K562 (cell line): ENCODE measurements around the gene NSMCE1. TPM values are rescaled to one million over a fixed set of nuclear protein-coding genes. Genes with fewer than 3 reads are reported as not detected.
A peak's percentile ranks its signal among the peaks of the same experiment; 100 is the strongest.

Source experiments
- ATAC-seq: fragments of 200-7000 bp; cut with Tn5 transposase; 3 replicates; pipeline ENCODE4 v1.9.1; 2020; ENCODE audit warnings: moderate library complexity
- BruUV-seq: library from RNA; stranded (reverse); fragments of 400-500 nt; replicated peaks from 2 replicates; lab custom pipeline; 2021; lab: Mats Ljungman, UMichigan
- CTCF ChIA-PET: fragments of 300-600 bp; formaldehyde crosslinking; extraction: SDS; loops from one replicate; lab custom pipeline; 2021; ENCODE audit warnings: low intra/inter-chr PET ratio; lab: Yijun Ruan, JAX
- POLR2A ChIA-PET: fragments of 300-600, 350-650 bp; sonication (Branson Sonifier 250); formaldehyde crosslinking; extraction: SDS; loops from one replicate; lab custom pipeline; 2021; ENCODE audit warnings: antibody characterized with exemption, inconsistent platforms; lab: Yijun Ruan, JAX
- DNase-seq, 4 experiments: peaks; one replicate each; pipeline versions ENCODE4 v3.0.0 to v3.0.0-alpha.2; 2011 to 2018; ENCODE audit warnings: low spot score in 3 of 4, mixed read lengths in 3 of 4; ENCODE audit errors: extremely low read depth in 1 of 4
- FAIRE-seq: peaks from 2 replicates; lab custom pipeline; 2011; peaks lifted over from hg19 to GRCh38; lab: Jason Lieb, UNC
- H2AFZ ChIP-seq: 2 replicates; pipeline ENCODE4 v1.6.0; 2011; ENCODE audit warnings: low read depth, low read length, control low read depth, inconsistent platforms
- H3K27ac ChIP-seq: fragments of 200-600 bp; 3 replicates; pipeline ENCODE4 v1.8.0; 2011; ENCODE audit warnings: low read depth, mild to moderate bottlenecking, control low read depth, inconsistent platforms, low read length, moderate library complexity, mixed read lengths; ENCODE audit errors: extremely low read depth
- H3K27me3 ChIP-seq, 2 experiments: fragments of 300-600 bp in 1 of 2; 2 replicates in 1 of 2; 3 replicates in 1 of 2; pipeline versions ENCODE4 v1.6.0 to v1.8.0; 2011; ENCODE audit warnings: inconsistent platforms in 2 of 2, low read length in 2 of 2, mild to moderate bottlenecking in 1 of 2, mixed read lengths in 1 of 2, moderate library complexity in 1 of 2; ENCODE audit not compliant: control insufficient read depth in 2 of 2, insufficient read depth in 2 of 2
- H3K36me3 ChIP-seq: fragments of 300-600 bp; 3 replicates; pipeline ENCODE4 v1.8.0; 2011; ENCODE audit warnings: mild to moderate bottlenecking, low read length, inconsistent platforms; ENCODE audit not compliant: control insufficient read depth, insufficient read depth
- H3K4me1 ChIP-seq, 2 experiments: fragments of 200-600 bp in 1 of 2; replicated peaks in 1 of 2; 2 replicates in 1 of 2; 3 replicates in 1 of 2; pipeline versions ENCODE4 v1.5.1 to v1.8.0; 2011; ENCODE audit warnings: inconsistent platforms in 2 of 2, low read length in 2 of 2, mild to moderate bottlenecking in 1 of 2, mixed read lengths in 1 of 2, moderate library complexity in 1 of 2; ENCODE audit not compliant: control insufficient read depth in 2 of 2, insufficient read depth in 2 of 2
- H3K4me2 ChIP-seq: 2 replicates; pipeline ENCODE4 v1.6.1; 2011; ENCODE audit warnings: low read length, control low read depth, inconsistent platforms, mixed read lengths; ENCODE audit not compliant: insufficient read depth
- H3K4me3 ChIP-seq: fragments of 200-600 bp; sonication (generic), shearing (Covaris generic); 2 replicates; pipeline ENCODE4 v1.5.1; 2016; ENCODE audit warnings: control low read depth, inconsistent platforms
- H3K79me2 ChIP-seq: fragments of 200-600 bp; 3 replicates; pipeline ENCODE4 v1.8.0; 2011; ENCODE audit warnings: low read length, inconsistent platforms; ENCODE audit not compliant: control insufficient read depth, insufficient read depth
- H3K9ac ChIP-seq, 2 experiments: 2 replicates each; pipeline versions ENCODE4 v1.6.0 to v1.6.1; 2011; ENCODE audit warnings: low read depth in 2 of 2, low read length in 2 of 2, control low read depth in 1 of 2, inconsistent platforms in 1 of 2, mild to moderate bottlenecking in 1 of 2, mixed read lengths in 1 of 2; ENCODE audit not compliant: insufficient read depth in 1 of 2
- H3K9me1 ChIP-seq: one replicate; pipeline ENCODE4 v1.6.0; 2011; ENCODE audit warnings: inconsistent platforms, mild to moderate bottlenecking, low read length, moderate library complexity; ENCODE audit not compliant: control insufficient read depth, insufficient read depth
- H3K9me3 ChIP-seq: replicated peaks from 2 replicates; pipeline ENCODE4 v1.5.1; 2011; ENCODE audit warnings: low read depth, low read length, inconsistent platforms; ENCODE audit not compliant: control insufficient read depth, insufficient read depth
- H4K20me1 ChIP-seq: replicated peaks from 2 replicates; pipeline ENCODE4 v1.6.1; 2011; ENCODE audit warnings: low read length, inconsistent platforms, mixed read lengths; ENCODE audit not compliant: control insufficient read depth, insufficient read depth
- DMBX1 ChIP-seq: fragments of 250-450 bp; sonication (Bioruptor Pico); IDR thresholded peaks from 2 replicates; pipeline ENCODE4 v1.8.0; 2022; ENCODE audit warnings: inconsistent platforms, mild to moderate bottlenecking, moderate library complexity, borderline replicate concordance
- PHF8 ChIP-seq: fragments of 200-600 bp; sonication (generic); IDR thresholded peaks from 2 replicates; pipeline ENCODE4 v1.6.1; 2012; ENCODE audit warnings: mixed run types, mild to moderate bottlenecking, inconsistent platforms, low read length, moderate library complexity, borderline replicate concordance
- SOX6 ChIP-seq: fragments of 450-650 bp; IDR thresholded peaks from 2 replicates; pipeline ENCODE4 v1.6.1; 2014; ENCODE audit warnings: mild to moderate bottlenecking
- ZBTB17 ChIP-seq: fragments of 450-650 bp; formaldehyde crosslinking; IDR thresholded peaks from 2 replicates; pipeline ENCODE4 v1.4.0; 2020; ENCODE audit warnings: mild to moderate bottlenecking
- ZNF644 ChIP-seq: fragments of 200-800 bp; sonication (Bioruptor generic); IDR thresholded peaks from 2 replicates; pipeline ENCODE4 v1.6.1; 2016; ENCODE audit warnings: low read depth, missing genetic modification characterization, missing compliant biosample characterization
- ZNF780A ChIP-seq: fragments of 250-450 bp; sonication (Bioruptor Pico); IDR thresholded peaks from 2 replicates; pipeline ENCODE4 v1.5.0; 2021; ENCODE audit warnings: mild to moderate bottlenecking
- WGBS: fragments of 100-300 bp; shearing (Covaris generic); methylation state at CpG from one replicate; pipeline ENCODE4 v1.1.6; 2016; ENCODE audit warnings: low coverage, mixed read lengths; ENCODE audit not compliant: insufficient coverage; ENCODE audit errors: missing lambda C conversion rate; 5-methylcytosine and 5-hydroxymethylcytosine counted together
- in situ Hi-C: fragments of 300-500 bp; cut with MboI; formaldehyde crosslinking; loops from 4 replicates; pipeline ENCODE4 v1.15.0; 2018; ENCODE audit warnings: inconsistent platforms, mixed read lengths
- intact Hi-C: fragments of 100-400 bp; cut with micrococcal nuclease; formaldehyde crosslinking; loops from 2 replicates; pipeline ENCODE4 v1.14.2; 2022
- polyA plus RNA-seq, 8 experiments: library from polyadenylated mRNA; depleted of rRNA in 4 of 8; stranded (reverse) in 5 of 8; unstranded in 3 of 8; fragments of >200 nt; fragmentation: Nextera tagmentation in 2 of 8; fragmentation: Illumina TruSeq in 1 of 8; extraction: Ambion mirVana in 2 of 8; extraction: Trizol in 1 of 8; gene quantifications; 2 replicates each; pipeline versions ENCODE4 v1.2.1 to v1.2.3, GENCODE V29; 2011 to 2014; ENCODE audit warnings: inconsistent platforms in 1 of 8, missing spikeins in 1 of 8
- total RNA-seq, 7 experiments: library from RNA; depleted of rRNA in 6 of 7; stranded (reverse); fragments of >200 nt in 6 of 7; fragmentation: Illumina TruSeq in 2 of 7; extraction: Trizol in 2 of 7; gene quantifications; 2 replicates each; pipeline versions ENCODE4 v1.2.1 to v1.2.3, GENCODE V29; 2011 to 2021; ENCODE audit warnings: low replicate concordance in 1 of 7
- TF ChIP-seq, protein P1 (sequence below): fragments of 250-450 bp; sonication (Bioruptor Pico); IDR thresholded peaks from 2 replicates; pipeline ENCODE4 v1.5.0; 2021; ENCODE audit warnings: mild to moderate bottlenecking, moderate library complexity
- TF ChIP-seq, protein P2 (sequence below): fragments of 450-650 bp; IDR thresholded peaks from 2 replicates; pipeline ENCODE4 v1.6.1; 2017; ENCODE audit warnings: mild to moderate bottlenecking, moderate library complexity

The NSMCE1 gene
- total and polyA plus RNA-seq, 9 of the 15 experiments (the other 6 are each of a cell fraction or from before 2014, with no cell fraction given): 52.1 to 163 (median 61.5) TPM

- Histone ChIP-seq H3K9ac (no peak overlapping the region), H3K27me3 (peaks cover 7 to 20% of the 10 kb centered on the region in 2 experiments; a peak in 4 of 5 replicates), H3K9me3 (no peaks in the 10 kb centered on the region), H3K79me2 (no peaks in the 10 kb centered on the region), H3K27ac (no peak overlapping the region), H3K4me2 (no peak overlapping the region), H2AFZ (peak overlapping the region; percentile 75; the same call in 1 of the 2 replicates), H3K4me3 (no peak overlapping the region), H3K4me1 (peaks cover 0 to 11% of the 10 kb centered on the region in 2 experiments; a peak in 3 of 5 replicates), H3K9me1 (no peaks in the 10 kb centered on the region), H3K36me3 (no peaks in the 10 kb centered on the region)
- no peak for ATAC-seq
- FAIRE-seq: no peak
- DNase-seq: no peak
- ChIA-PET POLR2A (interaction anchor here (3.3 kb wide), 1 partner anchor 13 kb away, joined by 17 read pairs; no protein-coding TSS in a partner anchor), CTCF (no interaction called here)
- 82% methylated on average over 1 of the region's 1 CpG for WGBS
- in situ Hi-C loops (no loop called here), intact Hi-C loops (no loop called here)
- BruUV-seq: no TSS peak
- TF ChIP-seq DMBX1 (CRISPR knock-in tag): no peak
- TF ChIP-seq ZBTB17 (CRISPR knock-in tag): no peak
- TF ChIP-seq, protein P1, sequence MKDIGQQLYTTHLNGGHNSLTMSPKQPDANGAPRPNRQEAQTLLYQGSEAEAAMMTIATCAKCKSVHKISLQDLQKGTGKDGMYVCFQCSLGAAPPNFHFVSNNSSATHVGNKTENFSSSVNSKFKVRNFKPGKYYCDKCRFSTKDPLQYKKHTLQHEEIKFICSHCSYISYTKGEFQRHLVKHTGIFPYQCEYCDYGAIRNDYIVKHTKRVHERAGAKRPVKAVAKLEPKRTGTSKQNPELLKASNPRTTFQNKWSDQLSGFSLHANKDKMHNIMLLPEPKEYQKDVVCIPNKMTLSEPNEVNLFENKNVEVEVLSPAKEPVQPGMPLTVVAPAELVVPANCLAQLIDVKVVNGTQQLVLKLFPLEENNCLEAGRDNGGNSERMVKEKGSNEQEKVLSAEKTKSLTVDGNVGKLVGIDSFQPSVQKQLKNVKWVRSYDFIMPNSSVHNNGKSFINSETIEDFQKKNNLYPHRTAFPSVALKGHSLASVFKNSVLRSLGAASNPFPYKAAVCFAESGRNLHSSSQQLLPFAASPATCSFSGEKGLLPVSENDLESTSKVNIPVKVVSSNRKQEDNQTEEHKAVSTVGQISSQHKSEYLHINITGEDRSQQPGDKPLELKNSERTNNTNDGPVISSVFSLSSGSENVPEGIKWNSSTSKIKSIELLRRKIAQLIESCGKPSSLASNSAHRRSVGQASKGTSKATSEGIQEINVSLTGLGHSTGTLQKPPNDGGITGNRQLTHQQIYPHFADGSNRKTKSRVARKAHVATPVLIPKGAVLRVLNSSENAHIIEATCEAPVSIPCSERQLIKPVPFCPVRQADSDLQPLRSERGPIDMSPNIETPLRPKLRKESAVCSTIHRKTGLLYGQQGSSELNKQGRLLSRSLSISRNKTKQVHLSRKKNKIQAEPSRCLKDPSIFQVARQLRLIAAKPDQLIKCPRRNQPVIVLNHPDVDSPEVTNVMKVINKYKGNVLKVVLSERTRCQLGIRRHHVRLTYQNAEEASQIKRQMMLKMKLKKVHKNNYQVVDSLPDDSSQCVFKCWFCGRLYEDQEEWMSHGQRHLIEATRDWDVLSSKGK: no peak
- TF ChIP-seq, protein P2, sequence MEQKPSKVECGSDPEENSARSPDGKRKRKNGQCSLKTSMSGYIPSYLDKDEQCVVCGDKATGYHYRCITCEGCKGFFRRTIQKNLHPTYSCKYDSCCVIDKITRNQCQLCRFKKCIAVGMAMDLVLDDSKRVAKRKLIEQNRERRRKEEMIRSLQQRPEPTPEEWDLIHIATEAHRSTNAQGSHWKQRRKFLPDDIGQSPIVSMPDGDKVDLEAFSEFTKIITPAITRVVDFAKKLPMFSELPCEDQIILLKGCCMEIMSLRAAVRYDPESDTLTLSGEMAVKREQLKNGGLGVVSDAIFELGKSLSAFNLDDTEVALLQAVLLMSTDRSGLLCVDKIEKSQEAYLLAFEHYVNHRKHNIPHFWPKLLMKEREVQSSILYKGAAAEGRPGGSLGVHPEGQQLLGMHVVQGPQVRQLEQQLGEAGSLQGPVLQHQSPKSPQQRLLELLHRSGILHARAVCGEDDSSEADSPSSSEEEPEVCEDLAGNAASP: no peak
- TF ChIP-seq ZNF780A (CRISPR knock-in tag): no peak
- no peak for TF ChIP-seq ZNF644
- TF ChIP-seq PHF8: no peak
- TF ChIP-seq SOX6: no peak
- TF ChIP-seq, all 486 proteins: peak for 0
- H4K20me1 ChIP-seq: no peaks in the 10 kb centered on the region
These were observed 82.8 kb downstream of the NSMCE1 start for GRCh38 chr16:27185776-27186130.
